Stimulated activated CD4-positive, alpha-beta T cell treated with anti-CD3 and anti-CD28 coated beads, Interleukin-1b, Interleukin-23, amount 100 ng/mL, for 4 hours (primary cell): ENCODE data around the gene IL22RA1.

Experiments
- DNase-seq, 2 donors: peaks; one replicate each; pipeline ENCODE4 v3.0.0-alpha.2; 2020; ENCODE audit warnings: low read depth in 2 of 2

Gene IL22RA1

DNA sequence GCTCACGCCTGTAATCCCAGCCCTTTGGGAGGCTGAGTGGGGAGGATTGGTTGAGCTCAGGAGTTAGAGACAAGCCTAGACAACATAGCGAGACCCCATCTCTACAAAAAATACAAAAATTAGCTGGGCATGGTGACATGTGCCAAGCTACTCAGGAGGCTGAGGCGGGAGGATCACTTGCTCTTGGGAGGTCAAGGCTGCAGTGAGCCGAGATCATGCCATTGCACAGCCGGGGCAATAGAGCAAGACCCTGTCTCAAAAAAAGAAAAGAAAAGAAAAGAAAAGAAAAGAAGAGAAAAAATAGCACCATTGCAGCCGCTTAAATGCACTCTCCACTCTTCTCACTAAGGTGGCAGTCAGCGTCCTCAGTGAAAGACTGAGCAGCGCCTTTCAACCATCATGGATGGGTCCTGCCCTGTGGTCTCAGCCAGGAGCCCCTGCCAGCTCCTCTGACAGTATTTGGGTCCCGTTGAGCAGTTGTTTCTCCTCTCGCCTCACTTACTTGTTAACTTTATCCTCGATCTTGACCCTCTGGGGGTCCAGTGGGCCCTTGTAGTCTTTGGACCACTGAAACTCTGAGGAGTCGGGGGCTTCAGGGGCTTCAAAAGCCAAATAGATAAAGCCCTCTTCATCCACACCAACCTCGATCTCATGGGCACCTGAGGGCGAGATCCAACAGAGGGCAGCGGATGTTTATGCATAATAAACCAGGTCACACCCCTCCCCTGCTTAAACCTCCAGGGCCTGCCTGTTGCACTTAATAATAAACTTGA, 67.9 kb downstream of the IL22RA1 start:
- no peak for DNase-seq

DNA sequence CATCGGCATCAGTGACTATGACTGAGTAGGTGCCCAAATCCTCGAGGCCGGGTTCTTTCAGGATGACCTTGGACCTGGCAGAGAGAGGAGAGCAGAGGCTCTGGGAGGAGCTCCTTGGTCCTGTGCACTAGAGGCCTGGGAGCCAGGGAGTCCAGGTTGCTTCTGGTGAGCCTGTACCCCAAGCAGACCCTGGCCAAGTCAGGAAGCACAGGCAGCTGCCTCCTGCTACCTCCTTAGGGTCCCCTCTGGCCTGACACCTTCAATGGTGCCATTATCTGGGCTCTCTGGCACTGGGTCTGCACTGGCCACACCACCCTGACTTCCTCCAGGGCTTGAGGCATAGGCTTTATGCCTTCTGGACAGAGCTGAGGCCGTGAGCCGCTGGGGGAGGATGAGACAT, 68.7 kb downstream of the IL22RA1 start:
- no peak for DNase-seq

DNA sequence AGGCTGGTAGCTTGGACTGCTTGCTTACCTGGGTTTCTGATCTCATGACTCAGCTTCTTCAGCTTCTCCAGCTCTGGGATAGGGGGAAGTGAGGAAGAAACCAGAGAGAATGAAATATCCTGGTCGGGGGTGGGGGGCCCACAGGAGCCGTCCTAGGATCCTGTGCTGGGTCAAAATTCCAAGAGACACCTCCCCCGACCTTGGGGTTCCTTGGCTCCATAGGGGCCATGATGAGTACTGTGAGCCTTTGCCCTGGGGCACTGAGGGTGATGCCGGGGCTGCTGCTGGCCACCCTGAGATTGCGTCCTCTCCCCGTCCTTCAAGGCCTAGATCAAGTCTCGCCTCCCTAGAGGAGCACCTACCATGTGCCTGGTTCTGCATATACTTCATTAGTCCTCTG, 71.0 kb downstream of the IL22RA1 start:
- DNase-seq: no peak

DNA sequence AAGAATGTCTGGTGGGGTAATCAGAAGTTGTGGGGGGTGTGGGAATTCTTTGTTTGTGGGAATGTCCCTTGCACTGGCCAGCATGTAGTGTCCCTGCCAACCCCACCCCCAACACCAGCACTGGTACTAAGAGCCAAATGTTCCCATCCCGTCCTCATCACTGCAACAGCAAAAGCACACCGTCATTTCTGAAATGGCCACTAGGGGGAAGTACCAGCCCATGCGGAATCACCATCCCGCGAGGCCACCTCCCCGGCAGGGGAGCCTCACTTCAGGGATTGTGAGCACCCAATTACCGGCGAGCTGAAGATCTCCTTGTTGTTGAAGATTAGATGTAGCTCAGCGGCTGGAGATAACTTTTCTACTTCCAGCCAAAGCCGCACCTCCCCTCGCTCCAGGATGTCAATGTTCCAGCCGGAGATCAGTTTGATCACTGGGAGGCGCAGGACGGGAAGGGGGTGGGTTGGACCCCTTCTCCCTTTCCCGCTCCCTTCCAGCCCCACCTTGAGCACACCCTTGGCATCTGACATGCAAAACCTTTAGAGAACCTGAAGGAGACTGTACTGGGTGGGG, 72.0 kb downstream of the IL22RA1 start:
- peak; percentile 54 to 63 for DNase-seq

DNA sequence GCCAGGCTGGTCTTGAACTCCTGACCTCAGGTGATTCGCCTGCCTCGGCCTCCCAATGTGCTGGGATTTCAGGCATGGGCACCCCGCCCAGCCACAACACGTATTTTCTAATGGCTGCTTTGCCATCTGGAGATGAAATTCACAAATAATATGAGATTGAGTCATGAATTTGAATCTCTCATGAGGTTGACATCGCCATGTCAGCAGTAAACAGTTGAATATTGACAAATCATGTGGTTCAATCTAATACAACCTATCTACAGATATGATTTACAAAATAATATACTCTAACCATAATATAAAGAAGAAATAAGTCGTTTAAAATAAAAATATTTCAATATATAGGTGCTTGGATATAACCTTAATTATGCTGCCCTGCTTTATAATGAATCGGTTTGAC, 73.1 kb downstream of the IL22RA1 start:
- DNase-seq: no peak
